A673 (cell line): ENCODE results near the gene SIGLEC7.

ENCODE experiments used
- CTCF ChIP-seq: fragments of 300-800, 200-600 bp; sonication (generic); conservative IDR thresholded peaks from 2 replicates; pipeline ENCODE4 v1.5.1; 2017; ENCODE audit warnings: low read depth, mild to moderate bottlenecking, antibody characterized with exemption, low read length, moderate library complexity, mixed read lengths
- EZH2 ChIP-seq: fragments of 200-600 bp; sonication (generic); IDR thresholded peaks from 2 replicates; pipeline ENCODE4 v1.6.1; 2017; ENCODE audit warnings: borderline replicate concordance, low read depth, mild to moderate bottlenecking, mixed read lengths, antibody characterized with exemption, low read length; ENCODE audit not compliant: poor library complexity, severe bottlenecking

- TF ChIP-seq CTCF (no peak), EZH2 (no peak)
These were observed 38.2 kb upstream of the SIGLEC7 start for GRCh38 chr19:51103926-51104341.
